NCI-H1092 (cell line): Measurements from ENCODE around the gene PLEKHN1.

Experiments used
- DNase-seq: peaks from one replicate; lab custom pipeline; 2025; lab: John Stamatoyannopoulos, UW

Gene PLEKHN1

GRCh38 chr1:962381-963300 is 3.6 kb upstream of the PLEKHN1 start:
- DNase-seq: no peak

GRCh38 chr1:963301-963651 is 3.0 kb upstream of the PLEKHN1 start:
- DNase-seq: no peak

- DNase-seq: no peak
Measured at GRCh38 chr1:963746-964525, 2.3 kb upstream of the PLEKHN1 start.

GRCh38 chr1:964691-965525 is 1.4 kb upstream of the PLEKHN1 start:
- DNase-seq: no peak

GRCh38 chr1:965526-966134 is 652 bp upstream of the PLEKHN1 start:
- DNase-seq: no peak

GRCh38 chr1:966704-967300 is 520 bp downstream of the PLEKHN1 start:
- DNase-seq: no peak

GRCh38 chr1:967466-968343 is 1.4 kb downstream of the PLEKHN1 start:
- no peak for DNase-seq

- DNase-seq: no peak
Measured at GRCh38 chr1:969260-969855, 3.1 kb downstream of the PLEKHN1 start.

- DNase-seq: no peak
Measured at GRCh38 chr1:970242-970972, 4.1 kb downstream of the PLEKHN1 start.

- no peak for DNase-seq
Measured at GRCh38 chr1:970973-971730, 4.9 kb downstream of the PLEKHN1 start.

- no peak for DNase-seq
Measured at GRCh38 chr1:971751-972506, 5.6 kb downstream of the PLEKHN1 start.

GRCh38 chr1:972726-973458 is 6.6 kb downstream of the PLEKHN1 start:
- no peak for DNase-seq

GRCh38 chr1:973459-974292 is 7.4 kb downstream of the PLEKHN1 start:
- no peak for DNase-seq

GRCh38 chr1:974293-974640 is 8.0 kb downstream of the PLEKHN1 start:
- DNase-seq: no peak

- DNase-seq: no peak
Measured at GRCh38 chr1:974687-975328, 8.5 kb downstream of the PLEKHN1 start.

- no peak for DNase-seq
Measured at GRCh38 chr1:975365-975764, 9.1 kb downstream of the PLEKHN1 start.
